B cell (primary cell): ENCODE data around the gene SIK3. TPM values are rescaled to one million over a fixed set of nuclear protein-coding genes. Genes with fewer than 3 reads are reported as not detected.

Experiments
- ATAC-seq: fragments of 200-7000 bp; cut with Tn5 transposase; one replicate; pipeline ENCODE4 v1.10.0; 2021; ENCODE audit warnings: low read depth, mild to moderate bottlenecking, moderate number of reproducible peaks, moderate library complexity
- CTCF ChIA-PET: fragments of 350-600 bp; sonication (Branson Sonifier 250); formaldehyde crosslinking; loops from one replicate; lab custom pipeline; 2021; ENCODE audit warnings: antibody characterized with exemption, inconsistent platforms; lab: Charles Lee
- POLR2A ChIA-PET: fragments of 350-600 bp; sonication (Branson Sonifier 250); formaldehyde crosslinking; loops from one replicate; lab custom pipeline; 2021; ENCODE audit warnings: antibody characterized with exemption; lab: Charles Lee
- DNase-seq: peaks from one replicate; pipeline ENCODE4 v3.0.0; 2013
- H2AFZ ChIP-seq: 2 replicates; pipeline ENCODE4 v1.6.1; 2012; ENCODE audit warnings: mild to moderate bottlenecking, low read depth, low read length; ENCODE audit not compliant: insufficient read depth, poor library complexity, severe bottlenecking
- H3K27ac ChIP-seq, 2 donors: 1 replicate in 1 of 2; 2 replicates in 1 of 2; pipeline ENCODE4 v1.5.1; 2012 to 2013; ENCODE audit warnings: low read length in 2 of 2, mild to moderate bottlenecking in 2 of 2, moderate library complexity in 1 of 2
- H3K27me3 ChIP-seq, 4 experiments: fragments of 200-600 bp in 1 of 4; sonication (generic) in 1 of 4; replicated peaks in 1 of 4; 1 replicate in 2 of 4; 2 replicates in 2 of 4; pipeline versions ENCODE4 v1.6.1 to v1.7.0; 2013 to 2016; ENCODE audit warnings: low read length in 3 of 4, mild to moderate bottlenecking in 2 of 4, mixed read lengths in 1 of 4, moderate library complexity in 1 of 4; ENCODE audit not compliant: insufficient read depth in 4 of 4, control insufficient read depth in 3 of 4; ENCODE audit errors: control extremely low read depth in 1 of 4
- H3K36me3 ChIP-seq, 2 experiments: replicated peaks in 1 of 2; 1 replicate in 1 of 2; 2 replicates in 1 of 2; pipeline versions ENCODE4 v1.6.1 to v1.7.1; 2013; ENCODE audit warnings: low read length in 1 of 2; ENCODE audit not compliant: insufficient read depth in 2 of 2, control insufficient read depth in 1 of 2; ENCODE audit errors: control extremely low read depth in 1 of 2, extremely low read depth in 1 of 2
- H3K4me1 ChIP-seq, 2 donors: fragments of 200-600 bp in 1 of 2; sonication (generic) in 1 of 2; 1 replicate in 1 of 2; 2 replicates in 1 of 2; pipeline versions ENCODE4 v1.5.1 to v1.6.1; 2013 to 2017; ENCODE audit warnings: low read length in 2 of 2; ENCODE audit not compliant: control insufficient read depth in 2 of 2, insufficient read depth in 2 of 2
- H3K4me2 ChIP-seq: replicated peaks from 2 replicates; pipeline ENCODE3; 2012; ENCODE audit warnings: mild to moderate bottlenecking, low read depth, low read length; ENCODE audit not compliant: poor library complexity, severe bottlenecking
- H3K4me3 ChIP-seq, 5 experiments: fragments of 200-600 bp in 1 of 5; sonication (generic) in 1 of 5; 1 replicate in 3 of 5; 2 replicates in 2 of 5; pipeline versions ENCODE4 v1.5.1 to v1.7.0; 2011 to 2016; ENCODE audit warnings: low read length in 4 of 5, mild to moderate bottlenecking in 4 of 5, low read depth in 2 of 5, control low read depth in 1 of 5, moderate library complexity in 1 of 5; ENCODE audit not compliant: insufficient read depth in 1 of 5; ENCODE audit errors: control extremely low read depth in 1 of 5, extremely low read depth in 1 of 5
- H3K79me2 ChIP-seq: fragments of 200-600 bp; sonication (generic); one replicate; pipeline ENCODE4 v1.6.0; 2016; ENCODE audit warnings: low read length; ENCODE audit not compliant: control insufficient read depth, insufficient read depth
- H3K9ac ChIP-seq: fragments of 200-600 bp; sonication (generic); 2 replicates; pipeline ENCODE4 v1.6.1; 2017; ENCODE audit warnings: mild to moderate bottlenecking, low read length, moderate library complexity
- H3K9me3 ChIP-seq, 3 donors: one replicate each; pipeline versions ENCODE4 v1.6.1 to v1.7.1; 2013; ENCODE audit warnings: low read length in 2 of 3; ENCODE audit not compliant: control insufficient read depth in 2 of 3, insufficient read depth in 1 of 3; ENCODE audit errors: control extremely low read depth in 1 of 3
- H4K20me1 ChIP-seq: 2 replicates; pipeline ENCODE4 v1.6.0; 2012; ENCODE audit warnings: mild to moderate bottlenecking, low read length; ENCODE audit not compliant: insufficient read depth, control insufficient read depth, poor library complexity, severe bottlenecking
- H3K27ac Mint-ChIP-seq: one replicate; pipeline ENCODE4 v1.8.0; 2021; ENCODE audit warnings: mixed read lengths
- H3K27me3 Mint-ChIP-seq: one replicate; pipeline ENCODE4 v1.8.0; 2021; ENCODE audit warnings: mixed read lengths
- H3K4me1 Mint-ChIP-seq: one replicate; pipeline ENCODE4 v1.8.0; 2021; ENCODE audit warnings: mixed read lengths
- H3K4me3 Mint-ChIP-seq: one replicate; pipeline ENCODE4 v1.8.0; 2021; ENCODE audit warnings: mixed read lengths
- H3K9me3 Mint-ChIP-seq: one replicate; pipeline ENCODE4 v1.8.0; 2022; ENCODE audit warnings: mixed read lengths; ENCODE audit not compliant: insufficient read depth
- EZH2 ChIP-seq: IDR thresholded peaks from 2 replicates; pipeline ENCODE4 v1.6.1; 2012; ENCODE audit warnings: borderline replicate concordance, low read depth, mild to moderate bottlenecking, moderate library complexity, low read length; ENCODE audit not compliant: insufficient read depth, poor library complexity, severe bottlenecking
- WGBS: methylation state at CpG from one replicate; pipeline ENCODE4 v1.1.5; 2013; ENCODE audit warnings: missing lambda C conversion rate; ENCODE audit not compliant: insufficient coverage; 5-methylcytosine and 5-hydroxymethylcytosine counted together
- intact Hi-C: fragments of 100-400 bp; cut with micrococcal nuclease; formaldehyde crosslinking; loops from one replicate; pipeline ENCODE4 v1.10.0; 2022
- polyA plus RNA-seq: library from polyadenylated mRNA; depleted of rRNA; stranded (reverse); fragments of >200 nt; gene quantifications from 2 replicates; pipeline ENCODE4 v1.2.3, GENCODE V29; 2012
- total RNA-seq, 2 donors: library from RNA; stranded (reverse); fragments of 120-200 nt in 1 of 2; gene quantifications; 1 replicate in 1 of 2; 2 replicates in 1 of 2; pipeline versions ENCODE4 v1.2.3 to v1.2.4, GENCODE V29; 2013 to 2022
- TF ChIP-seq, protein P1 (sequence below): fragments of 200-600 bp; IDR thresholded peaks from one replicate; pipeline ENCODE4 v1.8.0; 2022; ENCODE audit warnings: antibody characterized with exemption, mild to moderate bottlenecking

The SIK3 gene
- total and polyA plus RNA-seq, 2 donors (not counting 1 experiment from before 2014, with no cell fraction given), result 36.5 to 180 TPM

DNA sequence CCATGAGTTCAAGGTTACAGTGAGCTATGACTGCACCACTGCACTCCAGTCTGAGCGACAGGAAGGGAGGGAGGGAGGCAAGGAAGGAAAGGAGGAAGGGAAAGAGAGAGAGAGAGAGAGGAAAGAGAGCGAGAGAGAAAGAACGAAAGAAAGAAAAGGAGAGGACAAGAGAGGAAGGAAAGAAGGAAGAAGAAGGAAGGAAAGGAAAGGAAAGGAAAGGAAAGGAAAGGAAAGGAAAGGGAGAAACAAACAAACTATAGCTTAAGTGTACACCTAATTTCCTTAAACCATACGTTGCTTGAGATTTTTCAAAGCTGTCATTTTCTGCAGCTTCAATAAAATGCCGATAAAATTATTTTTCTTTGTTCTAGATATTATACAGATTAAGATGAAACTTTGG lies 180.6 kb downstream of the SIK3 start:
- H3K9me3 ChIP-seq, result no peaks in the 10 kb centered on the region
- ChIA-PET CTCF (interaction anchor here (0.5 to 2.7 kb wide), 10 partner anchors 8 to 309 kb away, joined by 3 to 12 read pairs (median 4); no protein-coding TSS in a partner anchor), POLR2A (interaction anchor here (0.6 kb wide), 1 partner anchor 83 kb away, joined by 3 read pairs; no protein-coding TSS in a partner anchor)
- H3K36me3 ChIP-seq, result peaks cover 8 to 10% of the 10 kb centered on the region in 2 experiments
- H3K4me3 ChIP-seq, result no peak overlapping the region
- WGBS, result 86% methylated on average over 1 of the region's 5 CpGs
- no peak overlapping the region for H2AFZ ChIP-seq
- peaks cover 81% of the 10 kb centered on the region for H3K79me2 ChIP-seq
- H4K20me1 ChIP-seq, result no peaks in the 10 kb centered on the region
- H3K4me1 Mint-ChIP-seq, result peaks cover 33% of the 10 kb centered on the region
- H3K4me3 Mint-ChIP-seq, result no peak overlapping the region
- H3K27me3 Mint-ChIP-seq, result no peaks in the 10 kb centered on the region
- no peak overlapping the region for H3K9ac ChIP-seq
- H3K27ac ChIP-seq, result peak overlapping the region; percentile 44 to 65
- intact Hi-C loops, result no loop called here
- H3K9me3 Mint-ChIP-seq, result no peaks in the 10 kb centered on the region
- ATAC-seq, result no peak
- peak overlapping the region; percentile 57 for H3K4me2 ChIP-seq
- peaks cover 11 to 13% of the 10 kb centered on the region in 2 donors for H3K4me1 ChIP-seq
- H3K27ac Mint-ChIP-seq, result no peak overlapping the region
- no peaks in the 10 kb centered on the region for H3K27me3 ChIP-seq
- DNase-seq, result no peak
- TF ChIP-seq, protein P1, sequence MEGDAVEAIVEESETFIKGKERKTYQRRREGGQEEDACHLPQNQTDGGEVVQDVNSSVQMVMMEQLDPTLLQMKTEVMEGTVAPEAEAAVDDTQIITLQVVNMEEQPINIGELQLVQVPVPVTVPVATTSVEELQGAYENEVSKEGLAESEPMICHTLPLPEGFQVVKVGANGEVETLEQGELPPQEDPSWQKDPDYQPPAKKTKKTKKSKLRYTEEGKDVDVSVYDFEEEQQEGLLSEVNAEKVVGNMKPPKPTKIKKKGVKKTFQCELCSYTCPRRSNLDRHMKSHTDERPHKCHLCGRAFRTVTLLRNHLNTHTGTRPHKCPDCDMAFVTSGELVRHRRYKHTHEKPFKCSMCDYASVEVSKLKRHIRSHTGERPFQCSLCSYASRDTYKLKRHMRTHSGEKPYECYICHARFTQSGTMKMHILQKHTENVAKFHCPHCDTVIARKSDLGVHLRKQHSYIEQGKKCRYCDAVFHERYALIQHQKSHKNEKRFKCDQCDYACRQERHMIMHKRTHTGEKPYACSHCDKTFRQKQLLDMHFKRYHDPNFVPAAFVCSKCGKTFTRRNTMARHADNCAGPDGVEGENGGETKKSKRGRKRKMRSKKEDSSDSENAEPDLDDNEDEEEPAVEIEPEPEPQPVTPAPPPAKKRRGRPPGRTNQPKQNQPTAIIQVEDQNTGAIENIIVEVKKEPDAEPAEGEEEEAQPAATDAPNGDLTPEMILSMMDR, result no peak
- no peak for TF ChIP-seq EZH2

DNA sequence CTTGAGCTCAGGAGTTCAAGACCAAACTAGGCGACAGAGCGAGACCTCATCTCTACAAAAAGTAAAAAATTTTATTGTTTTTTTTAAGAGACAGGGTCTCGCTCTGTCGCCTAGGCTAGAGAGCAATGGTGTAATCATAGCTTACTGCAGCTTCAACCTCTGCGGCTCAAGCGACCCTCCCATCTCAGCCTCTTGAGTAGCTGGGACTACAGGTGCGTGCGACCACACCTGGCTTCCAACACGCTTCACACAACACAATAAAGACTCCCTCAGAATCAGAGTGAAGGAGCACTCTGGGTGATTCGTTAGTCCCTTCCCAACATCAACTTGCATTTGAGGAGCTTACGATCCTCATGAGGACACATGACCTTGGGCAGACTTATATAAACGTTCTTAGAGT lies 181.3 kb downstream of the SIK3 start:
- no peaks in the 10 kb centered on the region for H3K9me3 Mint-ChIP-seq
- no peaks in the 10 kb centered on the region for H3K9me3 ChIP-seq
- ATAC-seq (peak; percentile 65), DNase-seq (peak; percentile 57)
- H2AFZ ChIP-seq, result no peak overlapping the region
- H3K4me3 Mint-ChIP-seq, result peak overlapping the region; percentile 74
- ChIA-PET CTCF (interaction anchor here (0.7 to 2.7 kb wide), 11 partner anchors 8 to 310 kb away, joined by 3 to 12 read pairs (median 4); partner anchors contain the start of gene SIDT2), POLR2A (interaction anchor here (0.6 to 1.1 kb wide), 2 partner anchors 13 to 82 kb away, joined by 3 to 6 read pairs; no protein-coding TSS in a partner anchor)
- peak overlapping the region; percentile 87 for H3K27ac Mint-ChIP-seq
- no peaks in the 10 kb centered on the region for H3K27me3 Mint-ChIP-seq
- H3K4me2 ChIP-seq, result peak overlapping the region; percentile 57
- H3K4me3 ChIP-seq, result no peak overlapping the region
- intact Hi-C loops, result no loop called here
- H3K79me2 ChIP-seq, result peaks cover 79% of the 10 kb centered on the region
- peak overlapping the region; percentile 44 to 65 for H3K27ac ChIP-seq
- peaks cover 31% of the 10 kb centered on the region for H3K4me1 Mint-ChIP-seq
- H3K4me1 ChIP-seq, result peaks cover 11 to 13% of the 10 kb centered on the region in 2 donors
- no peaks in the 10 kb centered on the region for H3K27me3 ChIP-seq
- TF ChIP-seq, protein P1, result no peak
- TF ChIP-seq EZH2, result no peak
- H3K36me3 ChIP-seq, result peaks cover 8 to 10% of the 10 kb centered on the region in 2 experiments
- peak overlapping the region; percentile 5 for H3K9ac ChIP-seq
- WGBS, result 36% methylated on average over 5 of the region's 12 CpGs
- no peaks in the 10 kb centered on the region for H4K20me1 ChIP-seq
